MM.1S (cell line): ENCODE measurements around the gene TMEM263.

Experiments
- DNase-seq: peaks from one replicate; pipeline ENCODE4 v3.0.0-alpha.2; 2015
- H2AFZ ChIP-seq: fragments of 300-600 bp; sonication (generic); 2 replicates; pipeline ENCODE4 v1.6.0; 2016; ENCODE audit warnings: antibody characterized with exemption, low read length
- H3F3A ChIP-seq: fragments of 300-600 bp; sonication (generic); 2 replicates; pipeline ENCODE4 v1.6.1; 2016; ENCODE audit warnings: mild to moderate bottlenecking, antibody characterized with exemption, low read length, moderate library complexity, mixed read lengths; ENCODE audit not compliant: insufficient read depth
- H3K27ac ChIP-seq: fragments of 300-600 bp; sonication (generic); 2 replicates; pipeline ENCODE4 v1.5.1; 2016; ENCODE audit warnings: mild to moderate bottlenecking, low read length
- H3K27me3 ChIP-seq: fragments of 300-600 bp; sonication (generic); replicated peaks from 2 replicates; pipeline ENCODE4 v1.6.0; 2016; ENCODE audit warnings: low read length; ENCODE audit not compliant: insufficient read depth
- H3K36me3 ChIP-seq: fragments of 300-600 bp; sonication (generic); replicated peaks from 2 replicates; pipeline ENCODE4 v1.6.1; 2016; ENCODE audit warnings: mild to moderate bottlenecking, low read length, mixed read lengths; ENCODE audit not compliant: insufficient read depth
- H3K4me1 ChIP-seq: fragments of 300-600 bp; sonication (generic); 2 replicates; pipeline ENCODE4 v1.6.1; 2016; ENCODE audit warnings: low read length, mixed read lengths
- H3K4me2 ChIP-seq: fragments of 300-600 bp; sonication (generic); 2 replicates; pipeline ENCODE4 v1.6.0; 2016; ENCODE audit warnings: low read depth, low read length
- H3K4me3 ChIP-seq: fragments of 300-600 bp; sonication (generic); 2 replicates; pipeline ENCODE4 v1.5.1; 2016; ENCODE audit warnings: low read length, mixed read lengths
- H3K79me2 ChIP-seq: fragments of 300-600 bp; sonication (generic); 2 replicates; pipeline ENCODE4 v1.6.1; 2016; ENCODE audit warnings: mixed run types, low read length, mixed read lengths
- H3K9ac ChIP-seq: fragments of 300-600 bp; sonication (generic); 2 replicates; pipeline ENCODE4 v1.6.1; 2016; ENCODE audit warnings: low read length, mixed read lengths
- H3K9me2 ChIP-seq: fragments of 300-600 bp; sonication (generic); replicated peaks from 2 replicates; pipeline ENCODE4 v1.6.1; 2016; ENCODE audit warnings: mild to moderate bottlenecking, low read length, mixed read lengths; ENCODE audit not compliant: insufficient read depth
- H3K9me3 ChIP-seq: fragments of 300-600 bp; sonication (generic); replicated peaks from 2 replicates; pipeline ENCODE4 v1.6.1; 2016; ENCODE audit warnings: mild to moderate bottlenecking, low read length, mixed read lengths; ENCODE audit not compliant: insufficient read depth
- H4K20me1 ChIP-seq: fragments of 300-600 bp; sonication (generic); 2 replicates; pipeline ENCODE4 v1.6.1; 2016; ENCODE audit warnings: mild to moderate bottlenecking, low read length, moderate library complexity, mixed read lengths; ENCODE audit not compliant: insufficient read depth
- EZH2 ChIP-seq: fragments of 300-600 bp; sonication (generic); optimal IDR thresholded peaks from 2 replicates; pipeline ENCODE3; 2017; ENCODE audit warnings: low read depth, mild to moderate bottlenecking, antibody characterized with exemption, low read length, mixed read lengths
- EZH2phosphoT487 ChIP-seq: fragments of 300-600 bp; sonication (generic); IDR thresholded peaks from 2 replicates; pipeline ENCODE4 v1.6.1; 2018; ENCODE audit warnings: antibody characterized with exemption, low read length
- TF ChIP-seq, protein P1 (sequence below): fragments of 300-600 bp; sonication (generic); IDR thresholded peaks from 2 replicates; pipeline ENCODE4 v1.5.1; 2016; ENCODE audit warnings: antibody characterized with exemption, low read length, mixed read lengths

Gene TMEM263

DNA sequence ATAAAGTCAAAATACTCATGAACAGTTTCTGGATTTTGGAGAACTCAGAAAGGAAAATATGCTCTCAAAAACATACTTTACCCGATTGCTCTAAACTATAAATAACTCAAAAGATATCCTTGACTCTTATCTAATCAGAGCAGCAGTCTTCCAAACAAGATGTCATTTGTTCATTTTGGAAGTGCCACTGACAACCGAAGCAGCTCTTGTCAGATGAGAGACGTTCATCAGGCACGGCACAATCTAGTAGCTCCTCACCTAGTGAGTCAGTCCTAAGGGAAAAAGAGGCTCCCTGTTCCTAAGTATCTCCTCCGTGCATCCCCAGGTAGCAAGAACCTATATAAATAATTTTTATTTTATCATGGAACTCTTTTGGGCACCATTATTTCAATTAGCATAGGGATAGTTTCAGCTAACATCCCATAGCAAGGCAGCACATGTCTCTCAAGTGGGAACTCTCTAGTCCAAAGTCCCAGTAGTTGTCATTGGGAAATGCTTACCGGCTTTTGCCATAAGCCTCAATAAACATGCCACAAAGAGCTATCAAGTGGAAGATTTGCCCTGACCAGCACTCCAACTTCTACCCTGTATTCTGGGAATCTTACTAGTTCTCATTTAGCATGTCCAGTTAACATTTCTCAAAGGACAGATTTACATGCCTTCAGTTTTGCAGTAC, 14.1 kb upstream of the TMEM263 start:
- Histone ChIP-seq H4K20me1 (no peaks in the 10 kb centered on the region), H3K79me2 (no peaks in the 10 kb centered on the region), H3K4me2 (no peak overlapping the region), H3K9ac (no peak overlapping the region), H3K36me3 (no peaks in the 10 kb centered on the region), H3K9me2 (no peaks in the 10 kb centered on the region), H3K9me3 (no peaks in the 10 kb centered on the region), H3K4me3 (no peak overlapping the region), H3K27ac (no peak overlapping the region), H3K27me3 (no peaks in the 10 kb centered on the region), H3K4me1 (no peaks in the 10 kb centered on the region), H3F3A (no peaks in the 10 kb centered on the region), H2AFZ (no peak overlapping the region)
- no peak for DNase-seq
- TF ChIP-seq, protein P1, sequence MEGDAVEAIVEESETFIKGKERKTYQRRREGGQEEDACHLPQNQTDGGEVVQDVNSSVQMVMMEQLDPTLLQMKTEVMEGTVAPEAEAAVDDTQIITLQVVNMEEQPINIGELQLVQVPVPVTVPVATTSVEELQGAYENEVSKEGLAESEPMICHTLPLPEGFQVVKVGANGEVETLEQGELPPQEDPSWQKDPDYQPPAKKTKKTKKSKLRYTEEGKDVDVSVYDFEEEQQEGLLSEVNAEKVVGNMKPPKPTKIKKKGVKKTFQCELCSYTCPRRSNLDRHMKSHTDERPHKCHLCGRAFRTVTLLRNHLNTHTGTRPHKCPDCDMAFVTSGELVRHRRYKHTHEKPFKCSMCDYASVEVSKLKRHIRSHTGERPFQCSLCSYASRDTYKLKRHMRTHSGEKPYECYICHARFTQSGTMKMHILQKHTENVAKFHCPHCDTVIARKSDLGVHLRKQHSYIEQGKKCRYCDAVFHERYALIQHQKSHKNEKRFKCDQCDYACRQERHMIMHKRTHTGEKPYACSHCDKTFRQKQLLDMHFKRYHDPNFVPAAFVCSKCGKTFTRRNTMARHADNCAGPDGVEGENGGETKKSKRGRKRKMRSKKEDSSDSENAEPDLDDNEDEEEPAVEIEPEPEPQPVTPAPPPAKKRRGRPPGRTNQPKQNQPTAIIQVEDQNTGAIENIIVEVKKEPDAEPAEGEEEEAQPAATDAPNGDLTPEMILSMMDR, result no peak
- TF ChIP-seq EZH2phosphoT487 (no peak), EZH2 (no peak)

DNA sequence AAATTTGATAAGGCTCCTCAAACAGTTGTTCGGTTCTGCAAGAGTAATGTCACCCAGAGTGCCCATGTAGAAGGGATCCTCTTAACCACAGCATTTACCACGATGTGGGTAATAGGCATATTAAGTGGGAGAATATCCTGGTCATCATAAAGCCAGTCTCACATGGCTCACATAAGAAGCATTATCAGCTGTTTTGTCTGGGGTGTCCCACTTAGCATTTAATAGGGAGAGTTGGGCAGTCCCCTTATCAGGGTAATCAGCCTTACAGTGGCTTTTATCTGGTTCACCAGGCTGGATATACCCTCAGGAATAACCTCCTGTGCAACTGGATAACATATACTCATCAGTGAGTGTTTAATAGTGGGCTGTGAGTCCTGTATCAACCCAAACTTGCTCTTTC, 12.9 kb upstream of the TMEM263 start:
- no peaks in the 10 kb centered on the region for H3K4me1 ChIP-seq
- no peaks in the 10 kb centered on the region for H3K79me2 ChIP-seq
- H3K36me3 ChIP-seq, result no peaks in the 10 kb centered on the region
- H4K20me1 ChIP-seq, result no peaks in the 10 kb centered on the region
- no peaks in the 10 kb centered on the region for H3F3A ChIP-seq
- H2AFZ ChIP-seq, result no peak overlapping the region
- H3K9me2 ChIP-seq, result no peaks in the 10 kb centered on the region
- no peak overlapping the region for H3K27ac ChIP-seq
- TF ChIP-seq EZH2phosphoT487 (no peak), EZH2 (no peak)
- TF ChIP-seq, protein P1, result no peak
- no peak overlapping the region for H3K4me3 ChIP-seq
- H3K4me2 ChIP-seq, result no peak overlapping the region
- no peaks in the 10 kb centered on the region for H3K9me3 ChIP-seq
- no peak overlapping the region for H3K9ac ChIP-seq
- H3K27me3 ChIP-seq, result no peaks in the 10 kb centered on the region
- no peak for DNase-seq

DNA sequence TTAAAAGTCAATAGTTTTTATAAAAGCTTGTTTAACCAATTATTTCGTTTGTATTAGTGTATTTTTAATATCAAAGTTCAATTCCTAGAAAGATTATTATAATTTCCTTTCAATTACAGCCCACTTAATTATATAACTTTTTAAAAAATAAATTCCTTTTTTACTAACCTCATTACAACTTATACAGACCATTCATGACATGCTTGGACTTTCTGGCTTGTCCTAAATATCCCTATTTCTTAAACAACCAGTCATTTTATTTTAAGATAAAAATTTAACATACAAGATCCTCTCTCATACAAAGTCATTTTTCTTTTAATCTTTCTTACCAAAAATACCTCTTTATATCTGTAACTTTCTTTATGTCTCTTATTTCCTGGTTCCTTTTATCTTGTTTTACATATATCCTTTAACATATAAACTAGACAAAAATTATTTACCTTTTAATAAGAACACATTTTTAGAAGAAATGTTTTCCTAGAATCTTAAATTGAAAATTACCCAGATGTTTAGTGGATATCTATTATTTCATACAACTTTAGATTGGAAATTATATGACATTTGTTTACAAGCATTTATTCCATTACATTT, 10.4 kb upstream of the TMEM263 start:
- Histone ChIP-seq H3K36me3 (no peaks in the 10 kb centered on the region), H3K27me3 (no peaks in the 10 kb centered on the region), H3K9ac (no peak overlapping the region), H3F3A (no peaks in the 10 kb centered on the region), H3K4me3 (no peak overlapping the region), H3K4me1 (no peaks in the 10 kb centered on the region), H4K20me1 (no peaks in the 10 kb centered on the region), H2AFZ (no peak overlapping the region), H3K27ac (no peak overlapping the region), H3K9me3 (no peaks in the 10 kb centered on the region), H3K9me2 (no peaks in the 10 kb centered on the region), H3K79me2 (no peaks in the 10 kb centered on the region), H3K4me2 (no peak overlapping the region)
- DNase-seq, result no peak
- TF ChIP-seq, protein P1, result no peak
- TF ChIP-seq EZH2phosphoT487 (no peak), EZH2 (no peak)
